GM12878 (cell line): ENCODE results near the gene FOLR2. TPM values are rescaled to one million over a fixed set of nuclear protein-coding genes. Genes with fewer than 3 reads are reported as not detected.
A peak's percentile ranks its signal among the peaks of the same experiment; 100 is the strongest.

Experiments used
- ASH2L ChIP-seq: fragments of 300-600, 200-600 bp; sonication (generic); IDR thresholded peaks from 2 replicates; pipeline ENCODE4 v1.6.1; 2017; ENCODE audit warnings: low read depth, mild to moderate bottlenecking, borderline replicate concordance
- BHLHE40 ChIP-seq, 2 experiments: fragments of 450-650 bp in 1 of 2; IDR thresholded peaks; 2 replicates each; pipeline ENCODE4 v1.6.1; 2011 to 2017; ENCODE audit warnings: low read depth in 2 of 2, borderline replicate concordance in 1 of 2, improper control_type of control experiment in 1 of 2, low read length in 1 of 2, mild to moderate bottlenecking in 1 of 2
- ELK1 ChIP-seq: IDR thresholded peaks from 2 replicates; pipeline ENCODE4 v1.6.1; 2012; ENCODE audit warnings: low read depth, low read length, improper control_type of control experiment
- EP300 ChIP-seq, 2 experiments: fragments of 150-350 bp in 1 of 2; IDR thresholded peaks; 2 replicates each; pipeline ENCODE4 v1.6.1; 2011 to 2012; ENCODE audit warnings: low read depth in 2 of 2, low read length in 2 of 2, borderline replicate concordance in 1 of 2, improper control_type of control experiment in 1 of 2, inconsistent platforms in 1 of 2; ENCODE audit not compliant: control insufficient read depth in 1 of 2
- FOS ChIP-seq: IDR thresholded peaks from 3 replicates; pipeline ENCODE4 v1.6.1; 2011; ENCODE audit warnings: borderline replicate concordance; ENCODE audit not compliant: insufficient read length; ENCODE audit errors: extremely low read depth
- IKZF1 ChIP-seq: fragments of 450-650 bp; conservative IDR thresholded peaks from 2 replicates; pipeline ENCODE4 v1.6.1; 2017; ENCODE audit warnings: antibody characterized with exemption, mild to moderate bottlenecking
- IKZF2 ChIP-seq, 2 experiments: fragments of 450-650 bp; IDR thresholded peaks; 2 replicates each; pipeline ENCODE4 v1.6.1; 2017; ENCODE audit warnings: mild to moderate bottlenecking in 2 of 2, moderate library complexity in 2 of 2
- PAX8 ChIP-seq: fragments of 450-650 bp; IDR thresholded peaks from 2 replicates; pipeline ENCODE4 v1.6.1; 2017; ENCODE audit warnings: mild to moderate bottlenecking, moderate library complexity
- STAT3 ChIP-seq: IDR thresholded peaks from 2 replicates; pipeline ENCODE4 v1.6.1; 2011; ENCODE audit warnings: low read depth, low read length, improper control_type of control experiment
- ZBED1 ChIP-seq: IDR thresholded peaks from 2 replicates; pipeline ENCODE4 v1.6.1; 2016; ENCODE audit warnings: borderline replicate concordance
- ZBTB11 ChIP-seq: fragments of 450-650 bp; formaldehyde crosslinking; IDR thresholded peaks from 2 replicates; pipeline ENCODE4 v1.5.0; 2022; ENCODE audit warnings: mild to moderate bottlenecking, missing genetic modification characterization
- polyA plus RNA-seq, 11 experiments: library from polyadenylated mRNA; depleted of rRNA in 4 of 11; unstranded in 6 of 11; stranded (reverse) in 5 of 11; fragments of >200 nt; fragmentation: Nextera tagmentation in 4 of 11; fragmentation: Illumina TruSeq in 1 of 11; extraction: Ambion mirVana in 4 of 11; extraction: Trizol in 1 of 11; gene quantifications; 1 replicate in 1 of 11; 2 replicates in 10 of 11; pipeline versions ENCODE4 v1.2.1 to v1.2.3, GENCODE V29; 2011 to 2016; ENCODE audit warnings: inconsistent platforms in 2 of 11, missing spikeins in 2 of 11, low read depth in 1 of 11
- total RNA-seq, 4 experiments: library from RNA; depleted of rRNA in 3 of 4; stranded (reverse); fragments of >200 nt in 3 of 4; fragmentation: Illumina TruSeq in 1 of 4; extraction: Trizol in 1 of 4; gene quantifications; 2 replicates each; pipeline versions ENCODE4 v1.2.1 to v1.2.3, GENCODE V29; 2013 to 2021
- TF ChIP-seq, protein P1 (sequence below): fragments of 450-650 bp; conservative IDR thresholded peaks from 2 replicates; pipeline ENCODE4 v1.6.1; 2017; ENCODE audit warnings: mild to moderate bottlenecking, moderate library complexity
- TF ChIP-seq, protein P2 (sequence below): IDR thresholded peaks from 2 replicates; pipeline ENCODE4 v1.6.1; 2012; ENCODE audit warnings: low read depth, low read length, improper control_type of control experiment
- TF ChIP-seq, protein P3 (sequence below): fragments of 450-650 bp; IDR thresholded peaks from 2 replicates; pipeline ENCODE4 v1.6.1; 2016; ENCODE audit warnings: mild to moderate bottlenecking, moderate library complexity, borderline replicate concordance

Gene FOLR2
- total and polyA plus RNA-seq, 10 of the 15 experiments (the other 5 are each of a cell fraction or from before 2014, with no cell fraction given): 0.10 to 11.1 (median 1.9) TPM

DNA sequence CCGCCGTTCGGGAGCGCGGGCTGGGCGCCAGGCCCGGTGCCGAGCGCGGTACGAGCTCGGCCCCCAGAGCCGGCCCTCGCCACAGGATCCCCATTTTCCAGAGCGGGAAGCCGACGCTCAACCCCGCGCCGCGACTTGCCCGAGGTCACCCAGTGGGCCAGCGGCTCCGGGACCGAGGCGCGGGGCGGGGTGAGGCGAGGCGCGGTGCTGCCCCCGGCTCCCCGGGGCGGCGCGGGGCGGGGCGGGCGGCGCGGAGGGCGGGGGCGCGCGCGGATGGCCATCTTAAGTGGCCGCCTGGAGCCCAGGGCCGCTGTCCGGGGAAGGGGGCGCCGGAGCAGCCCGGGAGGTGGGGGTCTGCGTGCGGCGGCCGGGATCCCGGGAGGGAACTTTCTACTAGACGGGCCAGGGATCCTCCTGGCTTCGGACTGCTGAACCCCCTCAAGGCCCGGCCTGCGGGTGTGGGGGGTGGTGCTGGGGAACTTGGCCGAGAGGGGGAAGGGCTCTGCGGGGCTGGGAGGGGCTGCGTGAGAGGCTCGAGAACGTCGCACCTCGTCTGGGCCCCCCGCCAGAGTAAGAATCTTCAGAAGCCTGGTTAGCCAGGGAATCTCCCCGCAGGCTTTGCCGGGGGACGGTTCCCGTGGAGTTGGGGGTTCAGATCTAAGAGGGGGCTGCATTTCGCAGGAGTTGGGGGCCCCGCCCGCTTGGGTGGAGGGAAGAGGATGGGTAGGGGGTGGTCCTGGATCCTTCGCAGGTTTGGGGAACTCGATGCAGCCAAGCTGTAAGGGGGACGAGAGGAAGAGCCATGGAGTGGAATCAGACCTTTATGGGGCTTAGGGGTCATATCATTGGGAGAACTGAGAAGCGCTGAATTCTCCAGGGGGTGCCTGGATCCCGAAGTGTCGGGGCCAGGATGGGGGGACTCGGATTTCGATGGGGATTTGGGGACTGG, 7.3 kb downstream of the FOLR2 start (continued):
- TF ChIP-seq STAT3 (no peak), IKZF2 (IDR thresholded peaks at IDR 0.05) (no peak), PAX8 (no peak), ASH2L (peak; percentile 57; the same call in 1 of the 2 replicates), ZBED1 (no peak), EP300 (IDR thresholded peaks at IDR 0.05; ENCODE audit: borderline replicate concordance in 1 of 2, control insufficient read depth in 1 of 2, low read depth in 2 of 2, low read length in 2 of 2) (no peak), BHLHE40 (IDR thresholded peaks at IDR 0.05; ENCODE audit: borderline replicate concordance in 1 of 2, low read depth in 2 of 2, low read length in 1 of 2) (no peak), FOS (no peak), ZBTB11 (CRISPR knock-in tag) (no peak), IKZF1 (peak; percentile 69), ELK1 (no peak)
- TF ChIP-seq, protein P1, sequence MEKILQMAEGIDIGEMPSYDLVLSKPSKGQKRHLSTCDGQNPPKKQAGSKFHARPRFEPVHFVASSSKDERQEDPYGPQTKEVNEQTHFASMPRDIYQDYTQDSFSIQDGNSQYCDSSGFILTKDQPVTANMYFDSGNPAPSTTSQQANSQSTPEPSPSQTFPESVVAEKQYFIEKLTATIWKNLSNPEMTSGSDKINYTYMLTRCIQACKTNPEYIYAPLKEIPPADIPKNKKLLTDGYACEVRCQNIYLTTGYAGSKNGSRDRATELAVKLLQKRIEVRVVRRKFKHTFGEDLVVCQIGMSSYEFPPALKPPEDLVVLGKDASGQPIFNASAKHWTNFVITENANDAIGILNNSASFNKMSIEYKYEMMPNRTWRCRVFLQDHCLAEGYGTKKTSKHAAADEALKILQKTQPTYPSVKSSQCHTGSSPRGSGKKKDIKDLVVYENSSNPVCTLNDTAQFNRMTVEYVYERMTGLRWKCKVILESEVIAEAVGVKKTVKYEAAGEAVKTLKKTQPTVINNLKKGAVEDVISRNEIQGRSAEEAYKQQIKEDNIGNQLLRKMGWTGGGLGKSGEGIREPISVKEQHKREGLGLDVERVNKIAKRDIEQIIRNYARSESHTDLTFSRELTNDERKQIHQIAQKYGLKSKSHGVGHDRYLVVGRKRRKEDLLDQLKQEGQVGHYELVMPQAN: peak; percentile 92; the same call in 1 of the 2 replicates
- TF ChIP-seq, protein P2, sequence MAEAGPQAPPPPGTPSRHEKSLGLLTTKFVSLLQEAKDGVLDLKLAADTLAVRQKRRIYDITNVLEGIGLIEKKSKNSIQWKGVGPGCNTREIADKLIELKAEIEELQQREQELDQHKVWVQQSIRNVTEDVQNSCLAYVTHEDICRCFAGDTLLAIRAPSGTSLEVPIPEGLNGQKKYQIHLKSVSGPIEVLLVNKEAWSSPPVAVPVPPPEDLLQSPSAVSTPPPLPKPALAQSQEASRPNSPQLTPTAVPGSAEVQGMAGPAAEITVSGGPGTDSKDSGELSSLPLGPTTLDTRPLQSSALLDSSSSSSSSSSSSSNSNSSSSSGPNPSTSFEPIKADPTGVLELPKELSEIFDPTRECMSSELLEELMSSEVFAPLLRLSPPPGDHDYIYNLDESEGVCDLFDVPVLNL: no peak
- TF ChIP-seq, protein P3, sequence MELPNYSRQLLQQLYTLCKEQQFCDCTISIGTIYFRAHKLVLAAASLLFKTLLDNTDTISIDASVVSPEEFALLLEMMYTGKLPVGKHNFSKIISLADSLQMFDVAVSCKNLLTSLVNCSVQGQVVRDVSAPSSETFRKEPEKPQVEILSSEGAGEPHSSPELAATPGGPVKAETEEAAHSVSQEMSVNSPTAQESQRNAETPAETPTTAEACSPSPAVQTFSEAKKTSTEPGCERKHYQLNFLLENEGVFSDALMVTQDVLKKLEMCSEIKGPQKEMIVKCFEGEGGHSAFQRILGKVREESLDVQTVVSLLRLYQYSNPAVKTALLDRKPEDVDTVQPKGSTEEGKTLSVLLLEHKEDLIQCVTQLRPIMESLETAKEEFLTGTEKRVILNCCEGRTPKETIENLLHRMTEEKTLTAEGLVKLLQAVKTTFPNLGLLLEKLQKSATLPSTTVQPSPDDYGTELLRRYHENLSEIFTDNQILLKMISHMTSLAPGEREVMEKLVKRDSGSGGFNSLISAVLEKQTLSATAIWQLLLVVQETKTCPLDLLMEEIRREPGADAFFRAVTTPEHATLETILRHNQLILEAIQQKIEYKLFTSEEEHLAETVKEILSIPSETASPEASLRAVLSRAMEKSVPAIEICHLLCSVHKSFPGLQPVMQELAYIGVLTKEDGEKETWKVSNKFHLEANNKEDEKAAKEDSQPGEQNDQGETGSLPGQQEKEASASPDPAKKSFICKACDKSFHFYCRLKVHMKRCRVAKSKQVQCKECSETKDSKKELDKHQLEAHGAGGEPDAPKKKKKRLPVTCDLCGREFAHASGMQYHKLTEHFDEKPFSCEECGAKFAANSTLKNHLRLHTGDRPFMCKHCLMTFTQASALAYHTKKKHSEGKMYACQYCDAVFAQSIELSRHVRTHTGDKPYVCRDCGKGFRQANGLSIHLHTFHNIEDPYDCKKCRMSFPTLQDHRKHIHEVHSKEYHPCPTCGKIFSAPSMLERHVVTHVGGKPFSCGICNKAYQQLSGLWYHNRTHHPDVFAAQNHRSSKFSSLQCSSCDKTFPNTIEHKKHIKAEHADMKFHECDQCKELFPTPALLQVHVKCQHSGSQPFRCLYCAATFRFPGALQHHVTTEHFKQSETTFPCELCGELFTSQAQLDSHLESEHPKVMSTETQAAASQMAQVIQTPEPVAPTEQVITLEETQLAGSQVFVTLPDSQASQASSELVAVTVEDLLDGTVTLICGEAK: no peak
